Cardiac septum (tissue), 1 donor: ENCODE results near the gene NPFFR1. TPM values are rescaled to one million over a fixed set of nuclear protein-coding genes. Genes with fewer than 3 reads are reported as not detected.

Experiments
- DNase-seq: peaks from one replicate; pipeline ENCODE4 v3.0.0-alpha.2; 2020; ENCODE audit warnings: low spot score
- intact Hi-C: fragments of 100-400 bp; cut with DNase I; formaldehyde crosslinking; loops from one replicate; pipeline ENCODE4 v1.14.0; 2022
- total RNA-seq: library from RNA; stranded (reverse); fragmentation: NEBNext Ultra II Directional; extraction: Animal tissue kit (Norgen Biotek cat#: 25700); gene quantifications from one replicate; pipeline ENCODE4 v1.2.1, GENCODE V29; 2021
- donor health status: DM: no; HTN: no; CAD: no.

The NPFFR1 gene
- total RNA-seq, 1 donor from 2014 or later: not detected

DNA sequence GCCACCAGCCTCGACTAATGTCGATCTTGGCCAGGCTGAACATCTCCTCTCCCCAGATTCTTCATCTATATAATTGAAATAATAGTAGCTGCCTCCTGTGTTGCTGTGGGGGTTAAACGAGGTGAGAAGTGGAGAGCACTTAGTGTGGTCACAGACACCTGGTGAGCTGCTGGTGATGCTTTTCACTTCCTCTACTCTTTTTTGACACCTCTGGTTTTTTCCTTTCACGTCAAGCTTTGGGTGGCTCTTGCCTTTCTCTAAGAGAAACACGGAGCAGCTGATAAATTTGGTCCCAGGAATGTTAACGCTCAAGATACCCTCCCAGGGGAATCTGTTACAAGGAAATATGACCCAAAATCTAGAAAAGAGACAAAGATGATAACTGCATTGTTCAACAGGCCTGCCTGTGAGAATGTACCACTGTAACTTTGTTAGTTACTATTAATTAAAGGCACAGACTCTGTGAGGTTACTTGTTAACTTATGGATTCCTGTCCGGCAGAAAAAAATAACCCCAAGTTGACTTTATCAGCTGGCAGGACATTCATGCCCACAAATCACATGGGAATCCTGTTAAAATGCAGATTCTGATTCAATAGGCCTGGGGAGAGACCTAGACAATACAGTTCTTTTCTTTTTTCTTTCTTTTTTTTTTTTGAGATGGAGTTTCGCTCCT, 9.5 kb upstream of the NPFFR1 start:
- DNase-seq: no peak
- intact Hi-C loops: no loop called here

DNA sequence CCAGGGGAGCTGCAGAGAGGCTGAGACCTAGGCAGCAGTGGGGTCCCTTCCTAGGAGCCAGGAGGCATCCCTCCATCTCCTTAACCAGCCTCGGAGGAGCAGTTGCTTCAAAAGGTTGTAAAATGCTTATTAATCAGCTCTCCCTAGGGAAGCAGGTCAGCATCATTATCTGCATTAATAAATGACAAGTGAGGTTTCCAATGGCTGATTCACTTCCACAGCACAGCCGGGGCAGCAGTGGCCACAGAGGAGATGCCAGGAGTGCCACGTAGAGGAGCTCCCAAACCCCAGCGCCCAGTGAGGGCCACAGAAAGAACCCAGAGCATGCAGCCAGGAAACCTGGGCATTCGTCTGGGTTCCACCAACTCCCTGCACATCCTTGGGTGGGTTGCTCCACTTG, 8.2 kb upstream of the NPFFR1 start:
- intact Hi-C loops: no loop called here
- DNase-seq: no peak

DNA sequence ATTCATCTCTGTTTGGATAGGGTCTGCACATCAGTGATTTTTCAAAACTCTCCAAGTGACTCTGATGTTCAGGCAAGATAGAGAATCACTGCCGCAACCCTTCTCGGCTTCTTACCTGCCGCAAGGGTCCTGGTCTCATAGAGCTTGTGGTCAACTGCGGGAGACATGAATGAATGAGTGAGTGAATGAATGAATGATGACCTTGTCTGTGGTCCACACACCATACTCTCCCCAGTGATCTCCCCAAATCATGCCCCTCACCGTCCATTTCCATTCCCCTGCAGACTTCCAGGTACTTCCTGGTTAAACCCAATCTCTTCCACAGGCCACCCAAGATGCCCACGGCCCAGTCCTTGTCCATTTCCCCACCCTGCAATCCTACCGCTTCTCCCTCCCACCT, 5.9 kb upstream of the NPFFR1 start:
- no peak for DNase-seq
- intact Hi-C loops: no loop called here

DNA sequence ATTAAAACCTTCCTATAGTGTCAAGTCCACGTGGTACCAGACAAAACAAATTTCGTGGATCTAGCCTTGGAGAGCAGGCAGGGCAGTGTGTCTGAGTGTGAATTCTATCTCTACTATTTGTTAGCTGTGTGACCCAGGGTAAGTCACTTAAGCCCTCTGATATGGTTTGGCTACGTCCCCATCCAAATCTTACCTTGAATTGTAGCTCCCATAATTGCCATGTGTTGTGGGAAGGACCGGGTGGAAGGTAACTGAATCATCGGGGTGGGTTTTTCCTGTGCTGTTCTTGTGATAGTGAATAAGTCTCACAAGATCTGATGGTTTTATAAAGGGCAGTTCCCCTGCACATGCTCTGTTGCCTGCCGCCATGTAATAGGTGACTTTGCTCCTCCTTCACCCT, 2.8 kb upstream of the NPFFR1 start:
- DNase-seq: no peak
- intact Hi-C loops: no loop called here

DNA sequence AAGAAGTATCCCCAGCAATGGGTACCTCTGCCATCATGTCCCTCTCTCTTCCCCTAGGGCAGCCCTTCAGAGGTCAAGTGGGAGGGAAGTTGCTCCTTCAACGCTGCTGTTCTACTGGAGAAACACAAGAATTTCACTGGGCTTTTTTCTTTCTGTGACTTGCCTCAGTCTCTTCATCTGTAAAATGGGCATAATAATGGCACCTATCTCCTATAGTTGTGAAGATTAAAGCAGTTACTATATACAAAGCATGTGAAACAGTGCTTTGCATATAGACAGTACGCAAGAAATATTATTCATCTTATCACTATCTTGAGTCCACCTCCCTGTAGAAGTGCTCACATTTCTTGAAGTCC, 1.6 kb upstream of the NPFFR1 start:
- intact Hi-C loops: no loop called here

DNA sequence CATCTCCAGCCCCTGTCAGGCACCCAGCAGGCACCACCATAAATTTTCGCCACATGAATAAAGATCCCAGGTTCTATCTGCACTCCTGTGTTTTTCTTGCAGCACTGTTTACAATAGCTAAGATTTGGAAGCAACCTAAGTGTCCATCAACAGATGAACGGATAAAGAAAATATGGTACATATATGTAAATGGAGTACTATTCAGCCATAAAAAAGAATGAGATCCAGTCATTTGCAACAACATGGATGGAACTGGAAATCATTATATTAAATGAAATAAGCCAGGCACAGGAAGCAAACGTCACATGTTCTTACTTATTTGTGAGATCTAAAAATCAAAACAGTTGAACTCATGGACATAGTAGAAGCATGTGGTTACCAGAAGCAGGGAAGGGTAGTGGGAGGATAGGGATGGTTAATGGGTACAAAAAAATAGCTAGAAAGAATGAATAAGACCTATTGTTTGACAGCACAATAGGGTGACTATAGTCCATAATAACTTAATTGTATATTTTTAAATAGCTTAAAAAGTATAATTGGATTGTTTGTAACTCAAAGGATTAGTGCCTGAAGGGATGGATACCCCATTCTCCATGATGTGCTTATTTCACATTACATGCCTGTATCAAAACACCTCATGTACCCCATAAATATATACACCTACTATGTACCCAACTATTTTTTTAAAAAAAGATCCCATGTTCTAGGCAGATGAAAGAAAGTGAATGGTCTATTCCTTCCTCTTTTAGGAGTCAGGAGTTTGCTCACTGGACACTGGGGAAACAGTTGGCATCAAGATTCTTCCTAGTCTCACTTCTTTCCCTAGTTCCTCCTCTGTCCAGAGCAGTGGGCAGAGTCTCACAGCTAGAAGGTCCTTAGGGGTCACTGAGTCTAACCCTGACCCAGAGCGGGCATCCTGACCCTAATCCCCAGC, 1.0 kb upstream of the NPFFR1 start:
- intact Hi-C loops: no loop called here

More for the DNA sequence above, 1.6 kb upstream of the NPFFR1 start:
- peak; percentile 7 for DNase-seq

DNA sequence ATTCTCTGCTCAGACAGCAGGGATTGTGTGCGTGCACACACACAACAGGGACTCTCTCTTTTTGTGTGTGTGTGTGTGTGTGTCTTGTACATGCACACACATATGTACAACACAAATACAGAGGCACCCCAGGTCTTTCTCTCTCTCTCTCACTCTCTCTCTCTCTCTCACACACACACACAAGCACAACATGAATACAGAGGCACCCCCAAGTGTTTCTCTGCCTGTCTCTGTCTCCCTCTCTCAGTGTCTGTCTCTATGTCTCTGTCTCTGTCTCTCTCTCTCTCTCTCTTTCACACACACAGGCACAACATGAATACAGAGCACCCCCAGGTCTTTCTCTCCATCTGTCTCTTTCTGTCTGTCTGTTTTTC, 746 bp downstream of the NPFFR1 start:
- DNase-seq: no peak
- intact Hi-C loops: no loop called here

More for the DNA sequence above, 1.0 kb upstream of the NPFFR1 start:
- no peak for DNase-seq

DNA sequence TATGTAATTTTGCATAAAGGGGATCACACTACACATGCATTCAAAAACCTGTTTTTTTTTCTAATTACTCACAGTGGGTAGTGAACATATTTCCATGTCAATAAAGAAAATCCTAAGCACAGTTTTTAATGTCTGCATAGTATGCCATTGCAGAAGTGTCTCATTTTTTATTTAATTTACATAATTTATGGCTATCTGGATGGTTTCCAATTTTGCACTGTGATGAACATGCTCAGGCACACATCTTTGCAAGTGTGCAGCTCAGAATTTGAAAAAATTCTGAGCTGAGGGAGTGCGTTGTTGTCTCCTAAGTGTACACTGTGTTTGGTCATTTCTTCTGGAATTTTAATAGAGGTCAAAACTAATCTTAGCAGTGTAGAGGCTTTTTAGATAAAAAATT, 2.2 kb downstream of the NPFFR1 start:
- DNase-seq: no peak
- intact Hi-C loops: no loop called here

DNA sequence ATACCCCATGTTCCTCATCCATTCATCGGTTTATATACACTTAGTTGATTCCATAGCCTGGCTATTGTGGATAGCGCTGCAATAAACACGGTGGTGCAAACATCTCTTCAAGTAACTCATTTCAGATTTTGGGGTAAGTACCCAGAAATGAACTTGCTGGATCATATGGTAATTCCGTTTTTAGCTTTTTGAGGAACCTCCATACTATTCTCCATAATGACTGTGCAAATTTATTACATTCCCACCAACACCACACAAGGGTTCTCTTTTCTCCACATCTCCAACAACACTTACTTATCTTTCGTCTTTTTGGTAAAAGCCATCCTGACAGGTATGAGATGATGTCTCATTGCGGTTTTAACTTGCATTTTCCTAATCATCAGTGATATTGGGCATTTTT, 3.7 kb downstream of the NPFFR1 start:
- intact Hi-C loops: no loop called here
- DNase-seq: no peak

DNA sequence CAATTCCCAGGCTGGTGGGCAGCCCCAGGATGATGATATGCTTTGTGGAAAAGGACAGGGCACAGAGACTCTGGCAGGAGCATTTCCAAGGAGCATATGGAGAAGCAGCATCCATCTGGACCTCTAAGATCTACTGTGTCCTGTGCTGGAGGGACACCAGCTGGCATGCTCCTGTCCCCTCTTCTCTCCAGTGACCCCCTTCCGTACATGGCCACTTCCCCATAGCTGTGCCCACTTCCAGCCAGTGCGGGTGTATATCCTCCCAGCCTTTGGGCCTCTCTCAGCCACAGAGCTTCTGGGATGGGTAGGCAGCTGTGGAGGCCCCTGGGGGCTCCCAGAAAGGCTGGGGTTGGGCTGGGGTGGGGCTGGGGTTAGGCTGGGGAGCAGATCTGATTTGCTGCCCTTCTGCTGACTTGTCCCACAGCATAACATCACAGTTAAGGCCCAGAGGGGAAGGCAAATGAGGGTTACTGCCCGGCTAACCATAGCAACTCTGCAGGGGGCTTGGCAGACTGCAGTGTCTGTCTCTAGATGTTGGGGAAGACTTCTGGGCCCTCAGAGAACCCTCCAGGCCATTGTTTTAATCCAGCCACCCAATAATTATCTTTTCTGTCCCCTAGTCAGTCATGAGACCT, 6.3 kb downstream of the NPFFR1 start:
- DNase-seq: no peak
- intact Hi-C loops: loop anchor here (10.0 kb wide), 1 partner anchor 53 kb away; no protein-coding TSS in a partner anchor

DNA sequence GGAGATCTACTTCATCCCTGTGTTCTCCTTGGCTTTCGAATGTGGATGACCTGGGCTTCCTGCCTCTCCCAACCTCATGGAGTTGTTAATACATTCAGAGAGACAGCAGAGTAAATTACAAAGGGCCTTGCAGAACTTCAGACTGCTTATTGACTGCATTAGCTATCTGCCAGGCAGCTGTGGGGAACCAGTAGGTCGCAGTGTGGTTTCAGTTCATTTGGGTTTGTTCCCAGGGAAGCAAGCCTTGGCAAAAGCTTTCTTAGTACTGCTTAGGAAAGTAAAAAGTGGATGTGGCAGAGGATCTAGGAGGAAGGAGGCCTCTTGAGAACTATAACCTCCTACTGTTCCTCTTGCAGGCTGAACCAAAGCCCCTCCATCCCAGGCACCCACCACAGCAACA, 9.2 kb downstream of the NPFFR1 start:
- intact Hi-C loops: loop anchor here (10.0 kb wide), 1 partner anchor 50 kb away; no protein-coding TSS in a partner anchor
- DNase-seq: no peak

DNA sequence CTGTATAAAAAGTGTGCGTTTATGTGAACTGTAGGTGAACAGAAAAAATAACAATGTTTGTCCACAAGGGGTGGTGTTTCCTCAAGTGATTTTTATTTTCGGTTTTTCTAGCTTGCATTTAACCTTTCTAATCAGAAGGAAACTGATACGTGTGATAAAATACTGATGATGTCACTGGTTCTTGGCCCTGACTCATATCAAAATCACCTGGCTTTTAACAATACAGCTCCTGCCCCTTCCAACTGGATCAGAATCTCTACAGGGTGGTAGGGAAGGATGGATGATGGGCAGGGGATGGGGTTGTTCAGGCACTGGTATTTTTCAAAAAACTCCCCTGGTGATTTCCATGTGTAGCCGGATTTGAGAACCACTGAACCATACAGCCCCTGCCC, 10.9 kb downstream of the NPFFR1 start:
- intact Hi-C loops: loop anchor here (2.0 to 10.0 kb wide), 2 partner anchors 48 to 90 kb away; no protein-coding TSS in a partner anchor
- DNase-seq: no peak

DNA sequence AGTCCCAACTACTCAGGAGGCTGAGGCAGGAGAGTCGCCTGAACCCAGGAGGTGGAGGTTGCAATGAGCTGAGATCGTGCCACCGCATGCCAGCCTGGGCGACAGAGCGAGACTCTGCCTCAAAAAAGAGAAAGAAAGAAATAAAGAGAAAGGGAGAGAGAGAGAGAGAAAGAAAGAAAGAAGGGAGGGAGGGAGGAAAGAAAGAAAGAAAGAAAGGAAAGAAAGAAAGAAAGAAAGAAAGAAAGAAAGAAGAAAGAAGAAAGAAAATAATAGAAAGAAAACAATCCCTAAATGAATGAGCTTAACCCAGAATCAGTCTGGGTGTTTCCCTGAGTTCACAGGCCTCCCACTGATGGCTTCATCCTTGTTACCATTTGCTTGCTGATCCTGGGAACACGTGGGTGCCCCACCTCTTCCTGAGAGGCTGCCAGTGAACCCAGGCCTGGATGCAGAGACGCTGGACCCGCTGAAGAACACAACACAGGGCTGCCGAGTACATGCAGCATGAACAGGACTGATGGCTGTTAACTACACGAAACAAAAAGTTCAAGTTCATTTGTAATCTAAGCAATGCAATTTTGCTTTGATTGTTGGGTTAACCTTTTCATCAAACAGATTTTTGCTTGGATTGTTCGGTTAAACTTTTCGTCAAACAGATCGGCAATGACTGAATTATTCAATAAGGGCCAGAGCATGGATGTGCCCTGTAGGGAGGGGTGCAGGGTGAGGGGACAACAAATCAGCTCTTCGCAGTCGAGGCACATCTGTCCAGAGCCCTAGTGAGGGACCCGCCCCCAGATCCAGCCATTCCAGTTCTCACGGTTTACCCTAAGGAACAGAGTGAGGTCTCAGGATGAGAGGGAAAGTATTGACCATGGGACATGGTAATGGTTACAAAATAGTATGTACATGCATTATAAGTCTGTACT, 11.5 kb downstream of the NPFFR1 start:
- DNase-seq: no peak
- intact Hi-C loops: loop anchor here (2.0 to 10.0 kb wide), 2 partner anchors 47 to 91 kb away; no protein-coding TSS in a partner anchor

DNA sequence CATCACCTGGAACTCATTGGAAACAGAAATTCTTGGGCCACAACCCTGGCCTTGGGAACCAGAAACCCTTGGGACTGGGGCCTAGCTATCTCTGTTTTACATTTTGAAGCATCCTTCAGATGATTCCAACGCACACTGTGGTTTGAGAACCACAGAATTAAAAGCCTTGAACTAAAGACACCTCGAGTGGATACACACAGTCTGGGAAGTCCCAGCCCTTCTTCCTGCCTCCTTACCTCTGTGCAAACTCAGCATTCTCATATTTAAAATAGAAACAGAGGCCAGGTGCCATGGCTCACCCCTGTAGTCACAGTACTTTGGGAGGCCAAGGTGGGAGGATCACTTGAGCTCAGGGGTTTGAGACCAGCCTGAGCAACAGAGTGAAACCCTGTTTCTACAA, 12.9 kb downstream of the NPFFR1 start:
- DNase-seq: no peak
- intact Hi-C loops: loop anchor here (10.0 kb wide), 1 partner anchor 46 kb away; no protein-coding TSS in a partner anchor

DNA sequence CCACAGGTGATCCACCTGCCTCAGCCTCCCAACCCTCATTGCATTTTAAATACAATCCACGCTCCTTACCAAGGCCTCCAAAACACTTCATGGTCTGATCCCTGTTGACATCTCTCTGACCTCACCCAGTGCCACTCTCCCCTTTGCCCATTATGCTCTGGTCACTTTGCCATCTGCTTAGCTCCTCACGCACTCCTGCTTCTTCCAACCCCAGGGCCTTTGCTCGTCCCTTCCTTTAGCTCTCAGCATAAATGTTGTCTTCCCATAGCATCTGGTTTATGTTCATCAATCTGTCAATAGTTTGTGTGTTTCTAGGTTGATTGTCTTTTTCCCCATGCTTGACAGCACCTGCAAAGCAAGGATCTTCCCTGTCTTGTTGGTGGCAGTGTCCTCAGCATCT, 14.1 kb downstream of the NPFFR1 start:
- intact Hi-C loops: loop anchor here (10.0 kb wide), 1 partner anchor 45 kb away; no protein-coding TSS in a partner anchor
- no peak for DNase-seq

DNA sequence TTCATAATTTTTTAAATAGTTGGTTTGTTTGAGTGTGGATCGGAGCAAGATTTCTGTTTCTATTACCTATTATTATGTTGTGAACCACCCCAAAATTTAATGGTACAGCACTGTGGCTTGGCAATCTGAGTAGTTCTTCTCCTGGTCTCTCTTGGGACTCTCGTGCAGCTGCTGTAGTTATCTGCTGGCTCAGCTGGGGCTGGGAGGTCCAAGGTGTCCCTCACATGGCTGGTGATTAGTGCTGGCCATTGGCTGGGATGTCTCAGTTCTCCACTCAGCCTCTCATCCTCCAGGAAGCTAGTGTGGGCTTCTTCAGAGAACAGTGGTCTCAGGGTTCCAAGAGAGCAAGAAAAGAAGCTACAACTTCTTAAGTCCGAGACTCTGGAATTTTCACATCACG, 15.4 kb downstream of the NPFFR1 start:
- intact Hi-C loops: no loop called here
- no peak for DNase-seq

DNA sequence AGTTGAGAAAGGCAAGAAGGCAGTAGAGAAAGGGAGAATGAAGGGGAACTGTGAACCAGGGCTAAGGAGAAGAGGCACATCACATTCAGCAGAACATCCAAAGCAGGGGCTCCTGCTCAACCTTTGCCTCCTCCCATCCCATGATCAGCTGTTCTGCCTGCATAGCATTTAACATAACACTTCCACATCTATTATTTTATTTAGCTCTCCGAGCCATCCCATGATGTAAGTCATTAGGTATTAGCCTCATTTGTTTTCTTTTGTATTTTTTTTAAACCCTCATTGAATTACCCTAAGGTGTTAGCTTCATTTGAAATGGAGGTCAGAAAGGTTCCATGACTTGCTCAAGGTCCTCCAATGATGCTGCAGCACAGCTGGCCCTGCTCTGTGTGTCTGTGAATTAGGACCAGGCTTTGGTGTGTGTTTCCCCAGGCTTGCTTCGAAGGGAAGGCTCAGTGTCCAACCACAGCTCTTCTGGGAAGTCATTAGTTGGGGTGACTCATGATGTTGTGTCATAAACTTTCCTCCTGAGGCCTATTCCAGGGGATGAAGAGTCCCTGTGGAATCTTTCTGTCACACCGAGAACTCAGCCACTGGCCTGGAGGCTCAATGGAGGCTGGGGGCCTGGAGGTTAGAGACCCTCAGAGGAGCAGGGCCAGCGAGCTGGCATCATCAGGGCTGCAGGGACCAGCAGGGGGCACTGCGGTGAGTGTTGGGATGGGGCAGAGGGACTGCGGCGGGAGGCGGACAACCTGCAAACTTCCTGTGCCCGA, 16.5 kb downstream of the NPFFR1 start:
- intact Hi-C loops: no loop called here
- DNase-seq: no peak

DNA sequence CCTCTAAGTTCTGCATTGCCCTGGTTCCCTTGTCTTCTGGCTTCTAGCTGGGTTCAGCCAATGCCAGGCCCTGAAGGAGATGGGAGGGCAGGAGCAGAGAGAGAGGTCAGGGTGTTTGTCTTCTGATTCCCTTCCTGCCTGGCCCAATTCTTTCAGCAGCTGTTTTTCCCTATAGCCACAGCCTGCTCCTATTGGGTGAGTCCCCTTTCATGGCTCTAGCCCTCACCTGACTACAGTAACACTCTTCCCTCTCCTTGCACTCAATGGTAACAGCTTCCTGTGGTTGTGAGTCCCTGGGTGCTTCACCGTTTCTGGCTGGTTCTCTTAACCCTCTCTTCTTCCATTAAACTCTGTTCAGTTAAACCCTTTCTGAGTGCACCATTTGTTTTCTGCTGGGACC, 17.1 kb downstream of the NPFFR1 start:
- no peak for DNase-seq
- intact Hi-C loops: no loop called here

DNA sequence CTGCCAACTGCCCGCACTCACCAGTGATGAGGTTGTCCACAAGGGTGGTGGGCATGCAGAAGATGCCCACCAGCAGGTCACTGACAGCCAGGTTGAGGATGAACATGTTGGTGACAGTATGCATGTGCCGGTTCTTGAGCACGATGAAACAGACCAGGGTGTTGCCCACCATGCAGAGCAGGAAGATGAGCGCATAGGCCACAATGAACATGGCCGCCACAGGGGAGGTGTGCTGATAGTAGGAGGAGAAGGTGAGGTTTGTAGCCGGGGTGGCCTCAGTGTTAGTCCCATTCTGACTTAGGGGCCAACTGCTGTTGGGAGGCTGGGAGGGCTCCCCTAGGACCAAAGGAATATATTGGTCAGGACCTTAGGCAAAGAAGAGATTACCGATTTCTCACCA, 17.7 kb downstream of the NPFFR1 start:
- intact Hi-C loops: no loop called here
- no peak for DNase-seq
